ENCODE data around the gene OPN1SW.
A peak's percentile ranks its signal among the peaks of the same experiment; 100 is the strongest.

Gene OPN1SW

DNA sequence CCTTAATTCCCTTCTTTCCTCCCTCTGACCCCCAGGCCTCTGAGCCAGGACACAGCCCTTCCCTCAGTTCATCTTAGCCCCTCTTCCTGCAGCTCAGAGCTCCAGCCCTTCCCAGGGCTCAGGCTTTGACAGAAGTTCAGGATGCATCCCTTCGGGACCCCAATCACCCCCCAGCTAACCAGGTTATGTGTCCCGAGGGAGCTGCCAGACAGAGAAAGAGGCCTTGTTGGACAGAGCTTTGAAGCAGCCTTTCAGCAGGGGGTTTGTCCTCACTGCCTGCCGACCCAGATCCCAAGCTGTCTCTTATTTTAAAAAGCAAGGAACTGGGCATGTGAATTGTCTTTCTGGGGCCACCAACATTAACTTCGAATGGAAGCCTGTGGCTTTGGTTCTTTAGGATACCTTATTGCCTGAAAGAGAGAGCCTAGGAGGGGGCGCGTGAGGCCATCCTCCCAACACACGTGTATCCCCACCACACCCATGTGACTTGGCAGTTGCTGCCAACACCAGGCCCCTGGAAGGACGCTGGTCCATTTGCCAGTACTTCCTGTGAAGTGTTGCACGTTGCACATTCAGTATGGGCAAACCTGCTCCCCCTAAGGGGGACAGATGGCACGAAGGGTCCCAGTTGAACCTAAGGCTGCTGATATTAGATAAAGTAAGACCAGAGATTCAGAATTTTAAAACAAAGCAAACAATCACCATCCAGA lies 17.0 kb upstream of the OPN1SW start:
- DNase-seq, result no peak

DNA sequence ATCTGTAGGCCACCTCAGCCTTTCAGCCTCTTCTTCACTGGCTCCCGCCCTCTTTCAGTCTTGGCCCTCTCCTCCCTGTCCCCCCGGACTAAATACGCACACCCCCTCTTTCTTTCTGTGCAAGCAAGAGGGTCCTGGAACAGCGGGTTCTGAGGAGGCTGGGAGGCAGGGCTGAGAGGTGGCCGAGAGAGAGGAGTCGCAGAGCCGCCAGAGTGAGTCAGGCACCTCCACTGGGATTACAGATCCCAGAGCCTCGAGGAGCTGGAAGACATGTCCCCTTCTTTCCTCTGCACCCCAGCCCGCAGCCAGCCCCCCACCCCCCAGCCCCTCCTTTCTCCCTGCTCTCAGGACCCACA lies 16.4 kb upstream of the OPN1SW start:
- no peak for DNase-seq

DNA sequence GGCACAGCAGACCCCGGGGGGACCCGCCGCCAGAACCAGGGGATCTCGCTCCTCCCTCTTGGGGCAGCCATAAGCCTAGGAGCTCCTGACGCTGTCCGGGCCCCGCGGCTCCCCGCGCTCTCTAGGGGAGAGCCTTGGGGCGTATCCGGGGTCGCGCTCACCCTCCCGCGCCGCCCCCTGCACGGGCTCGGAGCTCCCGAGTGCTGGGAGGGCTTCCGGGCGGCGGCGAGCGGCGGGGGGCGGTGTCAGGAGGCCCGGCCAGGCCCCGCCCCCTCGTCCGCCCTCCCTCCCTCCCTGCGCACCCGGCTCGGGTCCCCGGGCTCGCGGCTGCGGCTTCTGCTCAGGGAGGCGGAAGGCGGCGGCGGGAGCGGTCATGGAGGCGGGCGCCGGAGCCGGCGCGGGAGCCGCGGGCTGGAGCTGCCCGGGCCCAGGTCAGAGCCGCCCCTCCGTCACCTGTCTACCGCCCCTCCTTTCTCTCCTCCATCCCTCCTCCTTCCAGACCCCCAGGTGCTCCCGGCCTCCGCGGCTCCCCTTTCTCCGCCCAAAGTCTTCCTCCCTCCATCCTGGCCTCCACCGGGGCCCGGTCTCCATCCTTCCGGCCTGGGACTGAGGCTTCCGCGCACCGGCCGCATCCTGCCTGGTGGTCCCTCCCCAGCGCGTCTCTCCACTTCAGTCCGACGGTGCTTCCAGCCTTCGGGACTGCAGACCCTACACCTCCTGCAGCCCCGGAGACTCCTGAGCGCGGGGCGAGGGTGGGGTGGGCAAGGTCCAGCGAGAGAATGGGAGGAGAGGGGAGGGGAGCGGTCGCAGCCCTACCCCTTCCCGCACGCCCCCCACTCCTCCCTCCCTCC lies 15.8 kb upstream of the OPN1SW start, which contains the start of gene CCDC136:
Gene CCDC136, plus strand, starts transcription at position 848 of the 851 bp plus-strand sequence. CDS start 444 bp downstream, outside the sequence.
- peak; percentile 65 to 69 for DNase-seq

DNA sequence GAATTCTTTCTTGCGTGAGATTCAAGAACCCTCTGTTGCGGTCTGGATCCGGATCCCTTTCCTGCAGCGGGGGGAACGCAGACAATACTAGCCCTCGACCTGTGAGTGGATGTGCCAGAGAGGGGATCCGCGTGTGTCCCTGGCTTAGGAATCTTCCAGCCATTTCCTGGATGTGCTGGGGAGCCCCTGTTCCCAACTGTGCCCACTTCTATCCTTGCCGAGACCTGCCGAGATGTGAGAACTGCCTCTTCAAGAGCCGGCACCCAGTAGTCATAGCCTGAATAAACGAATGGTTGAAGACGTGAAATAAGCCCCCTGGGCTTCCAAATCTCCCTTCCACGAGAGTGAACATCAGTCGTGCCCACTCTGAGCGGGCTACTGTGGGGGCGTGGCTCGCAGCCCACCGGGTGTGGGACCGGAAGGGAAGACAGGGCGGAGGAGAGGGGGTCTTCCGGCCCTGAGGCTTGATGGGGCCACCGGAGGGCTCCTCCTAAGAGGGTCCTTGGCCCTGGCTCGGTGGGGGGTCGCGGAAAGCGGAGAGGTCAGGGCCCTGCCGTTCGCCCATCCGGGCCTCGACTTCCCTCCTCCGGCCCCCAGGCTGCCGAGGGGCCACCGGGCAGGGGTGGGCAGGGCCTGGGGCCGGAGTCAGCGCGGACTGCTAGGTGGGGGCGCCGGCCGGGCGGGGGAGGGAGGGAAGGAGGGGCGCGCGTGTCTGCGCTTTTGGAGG lies 14.9 kb upstream of the OPN1SW start:
- DNase-seq, result no peak

DNA sequence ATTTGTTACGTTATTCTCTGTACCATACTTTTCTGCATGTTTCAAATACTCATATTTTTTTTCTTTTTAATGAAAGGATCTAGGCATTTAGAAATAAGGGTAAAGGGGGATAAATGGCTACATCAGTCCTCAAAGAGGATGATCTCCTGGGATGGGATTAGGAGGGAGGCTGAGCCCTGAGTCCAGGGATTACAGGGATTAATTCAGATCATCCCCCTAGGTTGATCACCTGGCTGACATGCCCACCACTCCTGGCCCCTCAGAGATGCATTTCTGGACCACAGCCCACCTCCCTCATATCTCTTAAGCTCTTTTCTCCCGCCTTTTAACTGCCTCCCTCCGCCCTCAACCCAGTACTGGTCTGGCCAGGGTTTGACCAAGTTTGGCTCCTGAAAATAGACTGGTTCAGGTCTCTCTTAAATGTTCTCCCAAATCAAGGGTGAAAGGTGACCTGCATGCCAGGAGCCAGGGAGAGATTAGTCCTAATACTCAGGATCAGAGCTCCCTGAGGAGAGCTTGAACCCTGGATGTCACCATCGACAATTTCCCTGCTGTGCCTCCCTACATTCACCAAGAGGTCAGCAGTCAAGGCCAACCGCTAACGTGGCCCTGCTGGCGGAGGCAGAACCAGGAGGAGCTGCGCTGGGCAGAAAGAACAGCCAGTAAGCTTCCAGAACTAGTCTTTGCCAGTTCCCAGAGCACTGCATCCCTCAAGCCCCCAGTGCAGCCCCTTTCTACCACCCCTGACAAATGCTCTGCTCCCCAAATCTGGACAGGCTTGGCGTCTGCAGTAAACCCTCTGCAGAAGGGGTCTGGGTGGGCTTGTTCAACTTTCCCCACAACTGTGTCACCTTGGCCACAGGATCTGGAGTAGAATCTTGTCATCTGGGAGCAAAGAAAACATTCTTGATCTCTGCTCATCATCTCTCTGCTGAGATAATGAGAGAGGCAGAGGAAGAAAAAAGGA lies 13.1 kb upstream of the OPN1SW start:
- no peak for DNase-seq

DNA sequence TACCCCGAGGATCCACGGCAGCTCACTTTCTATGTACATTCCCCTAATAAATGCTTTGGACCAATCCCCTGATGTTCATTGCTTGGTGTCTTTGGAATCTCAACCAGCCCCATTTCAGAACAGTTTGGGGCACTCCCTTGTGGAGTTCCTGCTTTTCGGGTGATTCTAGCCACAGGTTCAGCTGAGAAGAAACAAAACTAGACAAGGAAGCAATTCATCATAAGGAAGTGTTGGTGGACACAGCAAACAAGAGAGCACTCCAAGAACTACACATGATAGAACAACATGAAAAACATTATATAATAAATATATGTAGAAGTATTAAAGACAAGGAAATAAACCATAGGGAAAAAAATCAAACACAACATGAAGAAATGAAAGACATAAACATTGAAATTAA lies 10.1 kb upstream of the OPN1SW start:
- no peak for DNase-seq

DNA sequence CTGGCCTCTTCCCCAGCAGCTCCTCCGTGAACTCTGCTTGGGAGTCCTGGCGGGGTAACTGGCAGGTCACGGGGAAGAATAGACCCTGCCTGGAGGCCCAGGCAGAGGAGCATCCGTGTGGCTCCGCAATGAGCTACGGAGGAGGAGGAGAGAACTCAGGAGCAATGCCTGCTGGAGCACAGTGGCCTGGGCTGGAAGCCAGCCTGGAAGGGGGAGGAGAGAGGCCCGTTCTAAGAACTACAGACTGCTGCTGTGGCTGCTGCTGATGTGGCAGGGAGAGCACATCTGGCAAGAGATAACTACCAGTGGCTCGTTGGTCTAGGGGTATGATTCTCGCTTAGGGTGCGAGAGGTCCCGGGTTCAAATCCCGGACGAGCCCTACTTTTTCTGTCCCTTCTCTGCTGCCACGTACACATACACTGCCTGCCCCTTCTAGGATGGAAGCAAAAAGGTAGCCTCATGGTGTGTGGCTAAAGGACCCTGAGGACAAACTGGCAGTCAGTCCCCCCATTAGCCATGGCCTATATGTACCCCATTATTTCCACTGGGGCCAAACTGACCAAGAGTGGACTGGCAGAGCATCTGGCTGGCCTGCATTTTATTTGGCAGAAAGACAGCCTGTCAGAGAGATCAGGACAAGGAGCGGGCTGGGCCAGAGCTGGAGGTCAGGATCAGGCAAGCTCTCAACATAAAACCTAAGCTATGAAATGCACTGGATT lies 7.7 kb upstream of the OPN1SW start:
- DNase-seq, result peak; percentile 27 to 49

DNA sequence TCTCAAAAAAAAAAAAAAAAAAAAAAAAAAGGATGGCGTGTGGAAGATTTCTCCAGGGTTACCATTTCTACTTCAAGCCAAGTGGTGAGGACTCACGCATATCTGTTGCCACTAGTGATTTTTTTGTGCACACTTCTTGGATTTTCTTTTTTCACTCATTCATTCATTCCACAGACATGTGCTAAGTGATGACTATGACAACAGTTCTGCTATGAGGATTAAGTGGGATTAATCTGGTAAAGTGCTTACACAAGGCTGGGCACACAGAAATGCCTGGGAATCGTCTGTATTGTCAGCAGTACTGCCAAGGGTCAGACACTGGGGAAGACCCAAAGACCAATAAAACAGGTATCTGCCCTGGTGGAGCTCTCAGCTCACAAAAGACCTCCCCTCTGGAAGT lies 6.3 kb upstream of the OPN1SW start:
- DNase-seq, result no peak

DNA sequence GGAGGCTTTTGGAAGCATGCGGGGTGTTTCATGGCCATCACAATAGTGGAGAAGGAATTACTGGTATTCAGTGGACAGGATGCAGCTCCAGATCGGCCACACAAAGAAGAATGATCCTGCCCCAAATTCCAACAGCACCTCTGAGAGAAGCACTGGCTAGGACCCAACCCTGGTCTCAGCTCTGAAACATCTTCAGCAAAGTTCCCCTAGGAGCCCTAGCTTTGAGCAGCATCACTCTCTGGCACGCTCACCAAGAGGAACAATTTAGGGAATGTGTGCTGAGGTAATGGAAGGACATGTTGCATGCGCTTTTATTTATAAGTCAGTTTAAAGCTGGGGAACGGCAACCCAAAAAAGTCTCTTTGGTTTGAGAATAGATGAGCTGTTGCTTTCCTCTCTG lies 5.5 kb upstream of the OPN1SW start:
- no peak for DNase-seq

DNA sequence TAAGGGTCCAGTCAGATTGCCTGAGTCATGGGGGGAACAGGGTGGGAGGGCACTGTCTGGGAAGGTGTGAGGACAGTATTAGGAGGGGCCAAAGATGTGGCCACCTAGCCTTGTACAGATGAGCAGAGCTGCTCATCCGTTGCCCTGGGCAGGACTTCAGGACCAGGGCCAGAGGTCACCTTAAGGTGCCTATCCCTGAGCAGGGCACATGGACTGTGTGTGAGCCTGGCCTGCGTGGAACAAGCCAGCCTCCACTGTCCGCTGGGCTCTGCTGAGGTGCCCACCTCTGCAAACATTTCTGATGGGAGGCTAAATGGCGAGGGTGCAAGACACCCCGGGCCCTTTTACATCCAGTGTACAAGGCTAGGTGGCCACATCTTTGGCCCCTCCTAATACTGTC lies 3.4 kb upstream of the OPN1SW start:
- DNase-seq, result no peak

DNA sequence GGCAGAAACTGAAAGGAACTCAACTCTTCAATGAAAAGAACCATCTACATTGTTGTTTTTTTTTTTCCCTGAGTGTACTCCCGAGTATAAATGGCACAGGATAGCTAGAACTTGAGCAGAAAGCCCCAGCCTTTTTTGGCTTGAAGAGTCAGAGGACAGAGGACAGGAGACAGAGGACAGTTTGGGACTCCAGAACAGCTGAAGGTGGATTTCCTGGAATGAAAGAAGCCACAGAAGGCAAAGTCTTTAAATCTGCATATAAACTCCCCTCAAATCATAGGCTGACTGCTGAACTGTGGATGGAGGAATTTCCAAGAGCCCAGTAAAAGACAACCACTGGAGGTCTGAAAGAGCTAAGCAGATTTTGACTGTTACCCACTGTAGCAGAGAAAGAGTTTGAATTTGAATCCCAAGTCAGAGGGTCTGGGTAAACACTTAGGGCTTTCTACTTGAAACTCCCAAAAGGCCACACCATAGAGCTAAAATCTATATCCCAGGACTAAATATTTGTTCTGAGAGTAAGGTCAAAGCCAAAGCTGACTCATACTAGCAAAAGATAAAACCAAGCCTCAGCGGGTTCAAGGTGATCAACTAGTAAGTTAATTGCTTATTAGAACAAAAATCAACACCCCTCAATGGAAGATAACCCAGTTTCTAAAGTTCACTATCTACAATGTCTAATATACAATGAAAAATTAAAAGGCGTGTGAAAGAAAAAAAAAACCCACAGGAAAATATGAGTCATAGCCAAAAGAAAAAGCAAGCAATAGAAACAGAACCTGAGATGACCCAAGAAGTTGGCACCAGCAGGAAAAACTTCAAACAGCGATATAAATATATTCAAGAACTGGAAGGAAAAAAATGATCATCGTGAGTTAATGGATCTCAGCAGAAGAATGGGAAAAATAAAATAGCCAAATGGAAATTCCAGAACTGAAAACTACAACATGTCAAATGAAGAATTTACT lies 1.8 kb upstream of the OPN1SW start:
- no peak for DNase-seq

DNA sequence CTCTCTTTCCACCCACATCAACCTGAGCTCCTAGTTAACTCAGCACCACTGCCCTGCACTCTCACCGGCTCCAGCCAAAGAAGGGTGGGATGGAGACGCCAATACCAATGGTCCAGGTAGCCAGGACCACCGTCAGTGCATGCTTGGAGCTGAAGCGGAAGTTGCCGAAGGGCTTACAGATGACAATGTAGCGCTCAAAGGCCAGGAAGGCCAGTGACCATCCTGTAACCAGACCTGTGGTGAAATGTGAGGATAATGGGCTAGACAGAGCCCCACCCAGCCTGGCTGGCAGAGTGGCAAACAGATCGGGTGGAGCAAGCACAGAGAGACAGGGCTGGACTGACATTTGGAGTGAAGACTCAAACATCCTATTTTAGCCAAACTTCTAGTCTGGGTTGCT lies 673 bp downstream of the OPN1SW start:
- no peak for DNase-seq

DNA sequence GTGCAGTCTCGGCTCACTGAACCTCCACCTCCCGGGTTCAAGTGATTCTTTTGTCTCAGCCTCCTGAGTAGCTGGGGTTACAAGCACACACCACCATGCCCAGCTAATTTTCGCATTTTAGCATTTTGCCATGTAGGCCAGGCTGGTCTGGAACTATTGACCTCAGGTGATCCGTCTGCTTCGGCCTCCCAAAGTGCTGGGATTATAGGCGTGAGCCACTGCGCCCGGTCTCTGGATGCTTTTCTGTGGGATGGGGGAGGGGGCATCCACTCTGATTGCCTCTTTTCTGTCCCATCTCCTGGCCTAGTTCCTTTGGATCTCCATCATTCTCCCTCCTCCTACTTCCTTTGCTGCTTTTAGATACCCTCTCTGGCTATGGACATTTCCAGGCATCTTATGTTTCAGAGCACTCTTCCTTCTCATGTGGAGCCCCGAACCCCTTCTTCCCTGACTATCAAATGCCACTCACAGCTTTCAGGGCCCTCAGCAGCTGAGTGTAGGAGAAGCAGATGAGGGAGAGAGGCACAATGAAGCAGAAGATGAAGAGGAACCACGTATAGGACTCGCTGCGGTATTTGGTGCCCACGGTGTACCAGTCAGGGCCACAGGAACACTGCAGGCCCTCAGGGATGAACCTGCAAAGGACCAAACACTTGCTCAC lies 1.4 kb downstream of the OPN1SW start:
- DNase-seq, result no peak

DNA sequence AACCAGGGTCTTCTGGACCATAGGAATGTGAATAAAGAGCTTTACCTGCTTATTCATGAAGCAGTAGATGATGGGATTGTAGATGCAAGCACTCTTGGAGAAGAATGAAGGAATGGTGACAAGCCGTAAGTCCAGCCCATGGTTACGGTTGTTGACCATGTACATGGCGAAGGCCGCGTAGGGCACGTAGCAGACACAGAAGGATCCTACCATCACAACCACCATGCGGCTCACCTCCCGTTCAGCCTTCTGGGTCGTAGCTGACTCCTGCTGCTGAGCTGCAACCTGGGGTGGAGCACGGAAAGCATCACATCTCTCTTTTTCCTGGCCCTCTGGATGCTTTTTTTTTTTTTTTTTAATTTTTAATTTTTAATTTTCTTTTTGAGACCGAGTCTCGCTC lies 2.0 kb downstream of the OPN1SW start:
- no peak for DNase-seq

DNA sequence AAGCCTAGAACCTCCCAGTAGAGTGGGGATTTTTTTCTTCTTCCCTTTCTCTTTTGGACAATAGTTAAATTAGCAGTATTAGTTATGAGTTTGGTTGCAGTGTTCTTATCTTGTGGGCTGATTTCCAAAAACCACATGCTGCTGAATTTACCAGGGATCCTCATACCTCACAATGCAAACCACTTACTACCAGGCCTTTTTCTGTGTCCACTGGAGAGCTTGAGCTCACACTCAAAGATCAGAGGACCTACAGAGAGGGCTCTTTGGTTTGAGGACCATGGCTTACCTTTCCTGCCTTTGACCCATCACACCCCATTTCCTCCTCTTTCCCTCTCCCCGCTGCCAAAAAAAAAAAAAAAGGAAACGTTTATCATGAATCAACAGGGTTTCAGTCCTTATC lies 5.4 kb downstream of the OPN1SW start:
- DNase-seq, result no peak

DNA sequence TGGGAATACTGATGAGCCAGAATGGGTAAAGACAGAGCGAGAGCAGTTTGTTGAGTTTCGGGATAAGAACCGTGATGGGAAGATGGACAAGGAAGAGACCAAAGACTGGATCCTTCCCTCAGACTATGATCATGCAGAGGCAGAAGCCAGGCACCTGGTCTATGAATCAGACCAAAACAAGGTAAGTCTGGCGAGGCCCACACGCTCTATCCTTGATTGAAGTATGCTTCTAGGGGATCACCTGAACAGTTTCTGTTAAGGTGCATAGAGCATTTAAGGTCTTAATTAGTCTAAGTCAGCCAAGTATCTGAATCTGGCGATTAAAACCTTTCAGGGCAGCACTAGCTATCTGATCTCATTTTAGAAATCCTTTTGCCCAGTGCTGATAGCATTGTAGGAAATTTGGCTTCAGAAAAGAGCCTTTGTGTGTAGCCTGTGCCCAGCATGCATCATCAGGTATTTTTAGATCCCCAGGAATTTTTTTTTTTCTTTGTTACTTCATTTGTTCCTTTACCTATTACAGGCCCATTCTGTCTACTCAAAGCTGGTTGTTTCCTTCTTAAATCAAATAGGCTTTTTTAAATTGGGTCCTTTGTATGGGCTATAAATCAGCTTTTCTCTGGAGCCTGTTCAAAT lies 8.0 kb downstream of the OPN1SW start:
- no peak for DNase-seq

DNA sequence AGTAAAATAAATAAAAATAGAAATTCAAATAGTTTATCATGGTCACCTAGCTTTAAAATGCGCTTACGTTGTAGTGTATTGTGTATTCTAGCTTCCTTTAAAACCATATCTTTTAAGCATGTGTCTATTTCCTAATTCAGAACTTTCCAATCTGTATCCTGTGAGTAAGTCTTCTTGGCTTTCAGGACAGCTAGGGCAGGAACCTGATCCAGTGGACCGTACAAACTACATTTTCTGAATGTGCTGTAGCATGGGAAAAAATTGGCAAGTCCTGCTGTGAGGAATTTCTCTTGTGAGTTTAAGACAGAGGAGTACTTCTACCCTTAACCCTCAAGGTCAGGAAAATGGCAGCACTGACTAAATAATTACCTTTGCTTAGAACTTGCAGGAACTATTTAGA lies 12.1 kb downstream of the OPN1SW start:
- DNase-seq, result no peak

DNA sequence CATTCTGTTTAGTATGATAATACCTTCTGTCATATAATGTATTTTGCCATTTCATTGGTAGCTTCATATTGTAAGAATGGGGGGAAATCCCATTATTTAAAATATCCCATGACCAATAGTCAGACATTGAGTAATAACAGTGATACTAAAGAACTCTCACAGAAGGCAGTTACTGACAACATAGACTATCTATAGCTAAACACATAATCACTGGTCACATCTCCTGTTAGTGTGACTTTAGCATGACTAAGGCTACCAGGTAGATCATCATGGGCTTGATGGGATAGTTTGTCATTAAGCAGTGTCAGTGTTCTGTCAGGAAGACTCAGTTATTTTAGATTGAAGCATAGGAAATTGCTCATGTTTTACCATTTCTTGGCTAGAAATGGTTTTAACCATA lies 16.4 kb downstream of the OPN1SW start:
- DNase-seq, result no peak

DNA sequence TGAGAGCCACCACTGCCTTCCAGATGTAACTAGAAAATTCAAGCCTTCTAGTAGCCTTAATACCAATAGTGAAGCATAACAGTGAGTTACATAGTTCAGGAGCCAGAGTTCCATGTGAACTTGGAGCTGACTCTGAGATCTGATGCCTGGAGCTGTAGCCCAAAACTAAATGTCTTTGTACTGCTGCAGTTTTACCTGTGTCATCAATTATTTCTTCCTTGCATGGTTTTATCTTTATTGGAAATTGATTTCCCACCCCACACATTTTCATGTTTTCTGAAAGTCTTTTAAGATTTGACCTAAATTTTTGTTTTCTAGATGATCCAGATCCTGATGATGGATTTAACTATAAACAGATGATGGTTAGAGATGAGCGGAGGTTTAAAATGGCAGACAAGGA lies 17.0 kb downstream of the OPN1SW start:
- no peak for DNase-seq

DNA sequence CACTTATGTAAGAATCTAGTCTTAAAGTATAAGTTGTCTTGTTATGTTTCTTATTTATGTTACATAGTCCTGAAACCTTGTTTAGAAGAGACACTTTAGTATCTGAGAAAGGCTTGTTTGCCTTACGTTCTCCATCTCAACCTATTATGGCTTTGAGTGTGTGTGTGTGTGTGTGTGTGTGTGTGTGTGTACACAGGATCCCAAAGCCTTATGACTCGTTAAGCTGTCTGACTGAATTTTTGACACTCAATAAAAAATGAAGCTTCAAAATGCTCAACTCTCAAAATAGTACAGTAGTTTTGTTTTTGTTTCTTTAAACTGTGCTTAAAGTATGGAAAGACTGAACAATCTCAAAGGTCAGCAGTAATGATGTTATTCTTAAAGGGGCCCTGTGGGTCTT lies 18.4 kb downstream of the OPN1SW start:
- no peak for DNase-seq
